ENCODE results near the gene SYT1.

The SYT1 gene

GRCh38 chr12:79322905-79323304 lies 458.3 kb downstream of the SYT1 start:
- no peak for DNase-seq (ENCODE audit: insufficient read length, low spot score)
- TF ChIP-seq POLR2A (IDR thresholded peaks at IDR 0.05; ENCODE audit: low read depth, low read length) = no peak

GRCh38 chr12:79324571-79324970 lies 460.0 kb downstream of the SYT1 start:
- no peak for DNase-seq (ENCODE audit: insufficient read length, low spot score)
- TF ChIP-seq POLR2A (IDR thresholded peaks at IDR 0.05; ENCODE audit: low read depth, low read length) = no peak
- FAIRE-seq = no peak

More at GRCh38 chr12:79322905-79323304, 458.3 kb downstream of the SYT1 start:
- no peak for FAIRE-seq

GRCh38 chr12:79326222-79326621 lies 461.6 kb downstream of the SYT1 start:
- FAIRE-seq (no peak), DNase-seq (ENCODE audit: insufficient read length, low spot score) (no peak)
- no peak for TF ChIP-seq POLR2A (IDR thresholded peaks at IDR 0.05; ENCODE audit: low read depth, low read length)

GRCh38 chr12:79326663-79327062 lies 462.1 kb downstream of the SYT1 start:
- FAIRE-seq = peak; percentile 69
- no peak for TF ChIP-seq POLR2A (IDR thresholded peaks at IDR 0.05; ENCODE audit: low read depth, low read length)
- DNase-seq (ENCODE audit: insufficient read length, low spot score) = no peak

- FAIRE-seq (peak; percentile 38), DNase-seq (ENCODE audit: insufficient read length, low spot score) (no peak)
Measured at GRCh38 chr12:79327465-79327864, 462.9 kb downstream of the SYT1 start.

GRCh38 chr12:79329933-79330332 lies 465.4 kb downstream of the SYT1 start:
- TF ChIP-seq POLR2A (IDR thresholded peaks at IDR 0.05; ENCODE audit: low read depth, low read length) = no peak
- no peak for DNase-seq (ENCODE audit: insufficient read length, low spot score)
- no peak for FAIRE-seq

More at GRCh38 chr12:79327465-79327864, 462.9 kb downstream of the SYT1 start:
- no peak for TF ChIP-seq POLR2A (IDR thresholded peaks at IDR 0.05; ENCODE audit: low read depth, low read length)

GRCh38 chr12:79331870-79332269 lies 467.3 kb downstream of the SYT1 start:
- FAIRE-seq = no peak

GRCh38 chr12:79333144-79333543 lies 468.6 kb downstream of the SYT1 start:
- DNase-seq (ENCODE audit: insufficient read length, low spot score) = no peak
- FAIRE-seq = no peak
- TF ChIP-seq POLR2A (IDR thresholded peaks at IDR 0.05; ENCODE audit: low read depth, low read length) = no peak

More at GRCh38 chr12:79331870-79332269, 467.3 kb downstream of the SYT1 start:
- TF ChIP-seq POLR2A (IDR thresholded peaks at IDR 0.05; ENCODE audit: low read depth, low read length) = no peak
- no peak for DNase-seq (ENCODE audit: insufficient read length, low spot score)

GRCh38 chr12:79337662-79338290 lies 473.2 kb downstream of the SYT1 start:
- no peak for TF ChIP-seq POLR2A (IDR thresholded peaks at IDR 0.05; ENCODE audit: low read depth, low read length)
- DNase-seq (ENCODE audit: insufficient read length, low spot score) (no peak), FAIRE-seq (no peak)

- FAIRE-seq (peak; percentile 90), DNase-seq (ENCODE audit: insufficient read length, low spot score) (peak; percentile 7)
- TF ChIP-seq POLR2A (IDR thresholded peaks at IDR 0.05; ENCODE audit: low read depth, low read length) = no peak
Measured at GRCh38 chr12:79344855-79345847, 480.6 kb downstream of the SYT1 start.

GRCh38 chr12:79347866-79348265 lies 483.3 kb downstream of the SYT1 start:
- TF ChIP-seq POLR2A (IDR thresholded peaks at IDR 0.05; ENCODE audit: low read depth, low read length) = no peak
- FAIRE-seq = no peak
- DNase-seq (ENCODE audit: insufficient read length, low spot score) = no peak

- DNase-seq (ENCODE audit: insufficient read length, low spot score) (no peak), FAIRE-seq (no peak)
- TF ChIP-seq POLR2A (IDR thresholded peaks at IDR 0.05; ENCODE audit: low read depth, low read length) = no peak
Measured at GRCh38 chr12:79351251-79351650, 486.7 kb downstream of the SYT1 start.

GRCh38 chr12:79356216-79356615 lies 491.6 kb downstream of the SYT1 start:
- TF ChIP-seq POLR2A (IDR thresholded peaks at IDR 0.05; ENCODE audit: low read depth, low read length) = no peak
- FAIRE-seq (no peak), DNase-seq (ENCODE audit: insufficient read length, low spot score) (no peak)

- no peak for FAIRE-seq
- no peak for DNase-seq (ENCODE audit: insufficient read length, low spot score)
- TF ChIP-seq POLR2A (IDR thresholded peaks at IDR 0.05; ENCODE audit: low read depth, low read length) = no peak
Measured at GRCh38 chr12:79357048-79357447, 492.5 kb downstream of the SYT1 start.

Data from H54 (cell line).